NCI-H2196 treated with DMSO at 0.1 percent for 48 hours (cell line): ENCODE data around the gene DMXL1.

Experiments
- DNase-seq: peaks from one replicate; lab custom pipeline; 2025; ENCODE audit not compliant: unreplicated experiment; lab: John Stamatoyannopoulos, UW

Gene DMXL1

DNA sequence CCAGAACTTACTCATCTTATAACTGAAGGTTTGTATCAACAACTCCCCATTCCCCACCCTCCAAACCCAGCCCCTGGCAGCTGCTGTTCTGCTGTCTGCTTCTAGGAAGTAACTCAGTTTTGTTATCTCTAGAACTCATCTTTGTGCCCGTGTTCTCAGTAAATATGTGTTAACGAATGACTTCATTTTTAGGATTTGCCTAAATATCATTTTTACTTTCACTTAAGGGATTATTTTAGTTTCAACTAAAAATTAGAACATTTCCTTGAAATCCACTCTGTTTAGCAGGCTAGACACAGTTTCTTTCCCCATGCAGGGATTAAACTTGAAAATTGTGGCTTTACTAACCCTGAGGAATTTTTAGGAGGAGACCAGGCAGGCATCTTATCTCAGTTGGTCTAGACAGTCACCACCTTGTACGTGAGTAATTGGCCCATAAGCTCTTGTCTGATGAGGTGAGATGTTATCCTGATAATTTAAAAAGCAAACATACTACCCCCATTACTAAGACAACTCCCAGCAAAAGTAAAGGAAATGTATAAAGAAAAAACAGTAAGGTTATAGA lies 216.7 kb downstream of the DMXL1 start:
- no peak for DNase-seq

DNA sequence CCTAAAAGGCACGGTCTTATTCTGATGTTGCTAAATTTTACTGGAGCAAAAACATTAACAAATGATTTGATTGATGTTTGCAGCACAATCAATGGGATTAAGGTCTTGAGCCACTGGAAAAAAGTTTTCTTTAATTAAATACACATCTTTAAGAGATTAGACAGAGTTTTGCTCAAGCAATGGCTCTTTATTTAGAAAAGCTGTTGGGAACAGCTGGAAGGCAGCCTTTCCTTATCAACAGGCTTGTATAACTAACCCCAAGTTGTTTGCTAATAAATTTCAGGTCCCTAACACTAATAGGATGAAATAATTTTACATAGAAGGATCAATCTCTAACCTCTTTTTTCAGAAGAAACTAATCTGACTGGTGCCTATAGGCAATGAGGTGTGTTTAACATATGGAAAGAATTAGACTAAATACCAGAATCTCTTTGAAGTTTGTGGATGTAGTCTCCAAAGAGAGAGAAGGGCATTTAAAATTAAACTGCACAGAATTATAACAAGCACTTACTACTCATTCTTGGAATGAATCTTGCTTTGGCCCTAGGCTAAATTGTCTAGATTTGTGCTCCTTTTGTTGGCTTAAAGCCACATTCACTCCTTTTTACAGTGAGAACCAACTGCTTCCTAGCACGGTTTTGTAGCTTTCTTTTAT lies 217.6 kb downstream of the DMXL1 start:
- DNase-seq, result no peak

DNA sequence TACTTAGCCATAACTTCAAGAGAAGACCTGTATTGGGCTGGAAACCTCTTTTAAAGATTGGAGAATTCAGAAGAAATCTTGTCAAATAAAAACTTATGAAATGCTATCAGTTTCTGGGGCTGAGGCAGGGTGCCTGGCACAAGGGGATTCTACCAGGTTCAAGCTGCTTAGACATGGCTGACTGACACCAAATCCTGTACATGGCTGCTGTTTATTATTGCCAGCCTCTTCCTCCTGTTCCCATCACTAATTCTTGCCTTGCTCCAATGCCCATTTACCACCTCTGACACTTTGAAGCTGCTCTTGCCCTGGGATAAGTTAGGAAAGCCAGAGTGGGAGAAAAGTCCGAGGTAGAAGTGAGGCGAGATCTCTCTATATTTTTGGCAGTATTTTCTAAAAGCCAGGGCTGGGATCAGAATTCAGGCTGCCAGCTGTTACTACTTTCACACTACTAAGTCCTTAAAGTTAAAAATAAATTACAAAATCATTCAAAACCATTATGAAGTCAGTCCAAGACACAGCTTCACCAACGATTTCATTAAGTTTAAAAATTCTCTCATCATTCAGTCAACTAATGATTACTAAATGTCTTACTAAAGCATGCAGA lies 218.7 kb downstream of the DMXL1 start:
- DNase-seq, result no peak

DNA sequence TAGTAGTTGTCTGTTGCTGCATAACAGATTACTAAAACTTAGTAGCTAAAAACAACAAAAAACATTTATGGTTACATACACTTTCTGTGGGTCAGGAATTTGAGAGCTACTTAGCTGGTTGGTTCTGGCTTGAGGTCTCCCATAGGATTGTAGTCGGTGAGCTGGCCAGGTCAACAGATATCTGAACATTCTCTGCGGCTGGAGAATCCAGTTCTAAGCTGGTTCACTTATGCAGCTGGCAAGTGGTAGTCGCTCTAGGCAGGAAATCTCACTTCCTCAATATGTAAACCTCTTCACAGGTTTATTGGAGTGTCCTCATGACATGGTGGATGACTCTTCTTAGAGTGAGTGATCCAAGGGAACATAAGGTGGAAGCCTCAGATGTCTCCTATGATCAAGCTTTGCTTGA lies 219.3 kb downstream of the DMXL1 start:
- DNase-seq, result no peak

DNA sequence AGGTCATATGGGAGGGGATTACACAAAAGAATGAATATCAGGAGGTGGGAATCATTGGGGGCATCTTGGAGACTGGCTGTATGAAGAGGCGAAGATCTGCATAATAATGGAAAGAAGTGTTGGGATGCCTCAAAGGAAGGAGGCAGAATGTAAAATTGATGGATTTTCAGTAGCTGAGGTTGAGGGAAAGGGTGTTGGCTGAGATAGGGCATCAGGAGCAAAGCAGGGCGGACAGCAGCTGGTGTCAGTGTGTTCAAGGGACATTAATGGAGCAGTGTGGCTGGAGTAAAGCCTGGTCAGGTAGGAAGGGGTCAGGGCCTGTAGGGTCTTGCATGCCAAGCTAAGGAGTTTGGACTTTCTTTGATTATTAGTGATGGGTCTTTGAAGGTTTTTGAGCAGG lies 219.7 kb downstream of the DMXL1 start:
- no peak for DNase-seq

DNA sequence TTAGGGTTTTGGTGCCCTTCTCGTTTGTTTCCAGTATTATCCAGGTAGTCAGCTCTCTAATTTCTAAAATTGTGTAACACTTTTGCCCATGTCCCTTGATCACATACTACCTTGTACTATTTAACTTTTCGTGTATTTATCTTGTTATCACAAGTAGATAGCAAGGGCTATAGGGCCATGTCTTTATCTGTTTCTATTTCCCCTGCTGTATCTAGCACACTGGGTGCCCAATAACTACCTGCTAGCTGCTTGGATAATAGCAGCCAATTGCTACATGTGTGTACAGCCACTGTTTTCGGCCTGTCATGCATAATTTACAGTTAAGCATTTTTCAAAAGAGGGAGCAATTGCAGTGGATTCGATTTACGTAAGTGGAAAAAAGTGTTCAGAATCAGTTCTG lies 220.2 kb downstream of the DMXL1 start:
- DNase-seq, result no peak

DNA sequence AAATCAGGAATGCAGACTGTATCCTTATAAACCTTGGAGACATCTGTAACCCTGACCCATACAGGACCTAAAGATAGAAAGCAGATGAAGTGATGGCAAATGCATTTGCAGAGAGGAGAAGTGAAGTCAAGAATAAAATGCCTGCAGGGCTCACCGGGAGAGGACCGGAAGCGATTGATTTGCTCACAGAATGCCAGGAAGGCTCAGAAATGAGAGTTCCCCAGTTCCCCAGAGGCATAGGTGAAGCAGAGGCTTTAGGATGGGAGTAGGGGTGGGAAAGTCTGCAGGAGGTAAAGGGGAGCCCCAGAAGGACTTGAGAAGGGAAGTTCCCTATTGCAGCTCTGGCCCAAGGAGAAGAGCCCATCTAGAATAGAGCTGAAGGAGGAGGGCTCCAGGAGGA lies 221.0 kb downstream of the DMXL1 start:
- DNase-seq, result no peak

DNA sequence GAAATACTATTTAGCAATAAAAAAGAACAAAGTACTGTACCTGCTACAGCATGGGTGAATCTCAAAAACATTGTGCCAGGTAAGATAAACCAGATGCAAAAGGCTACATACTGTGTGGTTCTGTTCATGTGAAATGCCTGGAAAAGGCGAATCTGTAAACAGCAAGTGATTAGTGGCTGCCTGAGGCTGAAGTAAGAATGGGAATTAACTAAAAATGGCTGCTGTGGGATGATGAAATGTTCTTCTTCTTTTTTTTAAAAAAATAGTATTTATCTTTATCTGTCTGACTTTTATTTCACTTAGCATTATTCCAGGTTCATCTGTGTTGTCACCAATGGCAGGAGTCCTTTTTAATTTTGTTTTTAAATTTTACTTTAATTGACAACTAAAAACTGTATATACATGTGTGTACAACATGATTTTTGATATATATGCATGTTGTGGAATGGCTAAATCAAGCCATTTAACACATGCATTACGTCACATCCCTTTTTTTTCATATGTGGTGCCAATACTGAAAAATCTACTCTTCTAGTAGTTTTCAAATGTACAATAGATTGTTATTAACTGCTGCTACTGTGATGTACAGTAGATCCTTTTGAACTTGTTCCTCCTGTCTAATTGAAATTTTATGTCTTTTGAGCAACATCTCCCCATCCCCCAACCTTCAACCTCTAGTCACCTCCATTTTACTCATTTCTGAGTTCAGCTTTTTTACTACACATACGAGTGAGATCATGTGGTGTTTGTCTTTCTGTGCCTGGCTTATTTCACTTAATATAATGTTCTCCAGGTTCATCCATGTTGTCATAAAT lies 222.0 kb downstream of the DMXL1 start:
- DNase-seq, result no peak

DNA sequence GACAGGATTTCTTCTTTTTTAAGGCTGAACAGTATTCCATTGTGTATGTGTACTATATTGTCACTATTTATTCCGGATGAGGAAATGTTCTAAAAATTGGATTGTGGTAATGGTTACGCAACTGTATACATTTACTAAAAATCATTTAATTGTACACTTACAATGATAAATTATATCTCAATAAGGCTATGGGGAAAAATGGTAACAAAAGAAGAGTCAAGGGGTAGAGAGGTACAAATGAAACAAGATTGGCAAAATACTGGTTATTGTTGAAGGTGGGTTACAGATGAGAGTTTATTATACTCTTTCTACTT lies 222.6 kb downstream of the DMXL1 start:
- DNase-seq, result no peak
